Testis (tissue), 3 donors: Measurements from ENCODE around the gene HS6ST3. TPM values are rescaled to one million over a fixed set of nuclear protein-coding genes. Genes with fewer than 3 reads are reported as not detected.

Experiments
- DNase-seq: peaks from one replicate; pipeline ENCODE4 v3.0.0-alpha.2; 2019
- H3K27ac ChIP-seq, 2 donors: fragments of 200-600 bp; sonication (generic); one replicate each; pipeline ENCODE4 v1.5.1; 2019
- H3K27me3 ChIP-seq: fragments of 200-600 bp; sonication (generic); one replicate; pipeline ENCODE4 v1.5.1; 2019
- H3K36me3 ChIP-seq: fragments of 200-600 bp; sonication (generic); one replicate; pipeline ENCODE4 v1.5.1; 2017; ENCODE audit warnings: low read depth; ENCODE audit errors: missing control alignments
- H3K4me1 ChIP-seq: fragments of 200-600 bp; sonication (generic); one replicate; pipeline ENCODE4 v1.5.1; 2019
- H3K4me3 ChIP-seq, 2 donors: fragments of 200-600 bp; sonication (generic); one replicate each; pipeline ENCODE4 v1.5.1; 2017 to 2019
- H3K9me3 ChIP-seq: fragments of 200-600 bp; sonication (generic); one replicate; pipeline ENCODE4 v1.5.1; 2017
- POLR2A ChIP-seq: fragments of 450-650 bp; IDR thresholded peaks from one replicate; pipeline ENCODE4 v1.6.1; 2017; ENCODE audit warnings: antibody characterized with exemption, mild to moderate bottlenecking, moderate library complexity
- WGBS, 2 donors: methylation state at CpG; one replicate each; pipeline ENCODE4 v1.1.5; 2018; 5-methylcytosine and 5-hydroxymethylcytosine counted together
- intact Hi-C: fragments of 100-400 bp; cut with DNase I; formaldehyde crosslinking; loops from one replicate; pipeline ENCODE4 v1.15.1; 2023; ENCODE audit warnings: low total_unique reads
- polyA plus RNA-seq: library from polyadenylated mRNA; stranded (reverse); fragments of 350-450 nt; fragmentation: Illumina TruSeq; extraction: RNeasy Lipid Tissue Mini Kit (QIAGEN cat#74804); gene quantifications from one replicate; pipeline ENCODE4 v1.2.3, GENCODE V29; 2014; ENCODE audit warnings: low read depth, low replicate concordance; ENCODE audit not compliant: insufficient read depth
- total RNA-seq, 2 donors: library from RNA; depleted of rRNA; stranded (reverse); fragments of >200 nt; gene quantifications; one replicate each; pipeline ENCODE4 v1.2.3, GENCODE V29; 2016
- TF ChIP-seq, protein P1 (sequence below), 3 experiments: fragments of 450-650 bp in 2 of 3; fragments of 200-600 bp in 1 of 3; sonication (generic) in 1 of 3; IDR thresholded peaks; one replicate each; pipeline ENCODE4 v1.5.1; 2016 to 2019; ENCODE audit warnings: antibody characterized with exemption in 3 of 3, mild to moderate bottlenecking in 2 of 3, moderate library complexity in 1 of 3

The HS6ST3 gene
- total and polyA plus RNA-seq, 3 donors from 2014 or later = 0.87 to 1.3 (median 1.3) TPM

DNA sequence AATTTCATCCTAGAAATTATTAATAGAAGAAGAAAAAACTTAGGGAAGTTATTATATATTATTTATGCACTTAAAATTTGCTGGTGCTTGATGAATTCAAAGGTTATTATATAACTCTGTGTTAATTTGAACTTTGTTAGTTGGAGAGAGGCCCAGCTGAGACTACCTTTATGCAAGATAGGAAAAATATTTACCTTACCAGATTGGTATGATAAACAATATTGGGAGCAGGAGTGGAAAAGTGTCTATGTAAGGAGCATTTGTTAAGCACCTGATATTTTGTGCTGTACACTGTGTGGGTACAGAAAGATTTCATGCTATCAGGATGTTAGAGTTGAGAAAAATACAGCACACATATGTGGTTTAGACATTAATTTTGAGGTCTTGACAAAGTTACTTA, 547.1 kb downstream of the HS6ST3 start:
- TF ChIP-seq, protein P1, sequence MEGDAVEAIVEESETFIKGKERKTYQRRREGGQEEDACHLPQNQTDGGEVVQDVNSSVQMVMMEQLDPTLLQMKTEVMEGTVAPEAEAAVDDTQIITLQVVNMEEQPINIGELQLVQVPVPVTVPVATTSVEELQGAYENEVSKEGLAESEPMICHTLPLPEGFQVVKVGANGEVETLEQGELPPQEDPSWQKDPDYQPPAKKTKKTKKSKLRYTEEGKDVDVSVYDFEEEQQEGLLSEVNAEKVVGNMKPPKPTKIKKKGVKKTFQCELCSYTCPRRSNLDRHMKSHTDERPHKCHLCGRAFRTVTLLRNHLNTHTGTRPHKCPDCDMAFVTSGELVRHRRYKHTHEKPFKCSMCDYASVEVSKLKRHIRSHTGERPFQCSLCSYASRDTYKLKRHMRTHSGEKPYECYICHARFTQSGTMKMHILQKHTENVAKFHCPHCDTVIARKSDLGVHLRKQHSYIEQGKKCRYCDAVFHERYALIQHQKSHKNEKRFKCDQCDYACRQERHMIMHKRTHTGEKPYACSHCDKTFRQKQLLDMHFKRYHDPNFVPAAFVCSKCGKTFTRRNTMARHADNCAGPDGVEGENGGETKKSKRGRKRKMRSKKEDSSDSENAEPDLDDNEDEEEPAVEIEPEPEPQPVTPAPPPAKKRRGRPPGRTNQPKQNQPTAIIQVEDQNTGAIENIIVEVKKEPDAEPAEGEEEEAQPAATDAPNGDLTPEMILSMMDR (IDR thresholded peaks at IDR 0.05) = no peak
- no peak for TF ChIP-seq POLR2A
- DNase-seq = no peak
- Histone ChIP-seq H3K4me1 (no peaks in the 10 kb centered on the region), H3K36me3 (no peaks in the 10 kb centered on the region), H3K4me3 (no peak overlapping the region), H3K27me3 (no peaks in the 10 kb centered on the region), H3K9me3 (no peaks in the 10 kb centered on the region), H3K27ac (no peak overlapping the region)
- intact Hi-C loops = no loop called here

DNA sequence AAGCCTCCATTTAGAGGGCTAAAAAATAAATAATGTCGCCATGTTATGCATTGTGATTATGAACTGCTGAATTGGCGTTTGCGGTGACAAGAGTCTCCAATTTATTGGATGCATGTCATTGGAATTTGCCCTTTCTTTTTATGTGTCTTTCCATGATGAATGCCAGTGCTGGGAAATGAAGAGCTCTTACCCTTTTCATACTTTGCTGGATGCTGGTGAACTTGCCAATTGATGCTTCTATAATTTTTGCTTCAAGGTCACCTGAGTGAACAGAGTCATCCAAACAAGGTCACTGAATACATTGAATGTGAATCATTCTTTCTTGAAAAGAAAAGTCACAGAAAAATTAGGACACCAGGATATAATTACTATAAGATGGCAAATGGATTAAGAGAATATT, 556.2 kb downstream of the HS6ST3 start:
- intact Hi-C loops = no loop called here

DNA sequence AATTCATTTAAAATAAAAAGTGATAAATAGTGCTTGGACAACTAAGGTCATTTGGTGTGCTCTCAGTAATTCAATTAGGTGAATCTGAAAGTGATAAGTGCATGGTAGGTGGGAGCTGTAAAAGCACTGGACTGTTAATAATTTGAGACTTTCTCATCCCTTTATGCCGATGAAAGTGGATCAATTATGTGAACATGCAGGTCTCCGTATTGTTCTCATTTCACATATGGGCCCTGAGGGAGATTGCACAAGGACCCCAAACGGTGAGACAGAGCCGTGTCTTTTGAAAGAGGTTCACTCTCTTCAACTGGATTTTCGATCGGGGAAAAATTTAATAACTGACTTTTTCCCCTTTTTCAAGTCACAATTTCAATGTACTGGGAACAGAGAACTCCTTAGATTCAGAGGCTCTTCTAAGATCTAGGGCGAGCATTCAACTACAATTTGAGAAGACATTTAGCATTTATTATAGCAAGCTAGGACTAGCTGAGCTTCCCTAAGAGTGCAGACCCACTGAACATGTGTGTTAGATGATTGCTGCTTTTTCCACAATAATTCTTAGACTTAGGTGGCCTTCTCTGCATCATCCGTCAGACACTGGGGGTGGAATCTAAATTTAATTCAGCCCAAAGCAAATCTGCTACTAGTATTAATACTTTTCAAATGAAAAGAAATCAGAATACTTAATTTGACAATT, 556.8 kb downstream of the HS6ST3 start:
- H3K4me3 ChIP-seq = no peak overlapping the region
- no peak for TF ChIP-seq POLR2A
- TF ChIP-seq, protein P1 (IDR thresholded peaks at IDR 0.05) = no peak
- intact Hi-C loops = no loop called here
- no peaks in the 10 kb centered on the region for H3K27me3 ChIP-seq
- H3K4me1 ChIP-seq = no peaks in the 10 kb centered on the region
- no peaks in the 10 kb centered on the region for H3K9me3 ChIP-seq
- no peak overlapping the region for H3K27ac ChIP-seq
- no peaks in the 10 kb centered on the region for H3K36me3 ChIP-seq
- WGBS, 2 donors = 83% methylated on average over 8 of the region's 8 CpGs
- no peak for DNase-seq

More for the DNA sequence above, 556.2 kb downstream of the HS6ST3 start:
- Histone ChIP-seq H3K27ac (no peak overlapping the region), H3K27me3 (no peaks in the 10 kb centered on the region), H3K4me1 (no peaks in the 10 kb centered on the region), H3K36me3 (no peaks in the 10 kb centered on the region), H3K4me3 (no peak overlapping the region), H3K9me3 (no peaks in the 10 kb centered on the region)
- DNase-seq = no peak
- TF ChIP-seq, protein P1 (IDR thresholded peaks at IDR 0.05) = no peak
- TF ChIP-seq POLR2A = no peak
- 69 to 83% methylated on average over 3 of the region's 3 CpGs for WGBS, 2 donors

DNA sequence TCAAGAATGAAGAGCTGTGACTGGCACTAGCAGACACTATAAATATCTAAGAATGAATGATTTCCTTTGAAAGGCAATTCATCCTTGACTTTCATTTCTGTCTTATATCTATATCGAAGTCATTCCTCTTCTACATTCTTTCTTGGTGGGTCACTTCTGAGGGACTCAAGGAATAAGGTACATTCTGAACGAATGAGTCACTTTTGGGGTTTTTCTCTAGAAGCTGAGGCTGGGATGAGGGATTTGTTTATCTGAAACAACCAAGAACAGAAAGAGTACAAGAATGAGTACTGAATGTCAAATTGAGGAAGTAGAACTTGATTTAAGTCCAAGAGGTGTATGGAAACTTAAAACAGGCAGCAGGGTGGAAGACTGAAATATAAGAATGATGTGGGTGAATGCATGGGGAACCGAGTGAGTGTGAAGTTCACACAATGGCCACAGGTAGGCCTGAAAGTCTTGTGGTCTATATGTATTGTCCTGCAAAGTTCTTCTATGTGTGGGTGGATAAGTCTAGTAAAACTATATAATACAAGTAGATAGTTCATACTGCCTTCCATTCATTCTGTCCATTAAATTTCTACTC, 560.5 kb downstream of the HS6ST3 start:
- Histone ChIP-seq H3K4me1 (no peaks in the 10 kb centered on the region), H3K27me3 (no peaks in the 10 kb centered on the region), H3K4me3 (no peak overlapping the region), H3K36me3 (no peaks in the 10 kb centered on the region), H3K27ac (no peak overlapping the region), H3K9me3 (no peaks in the 10 kb centered on the region)
- 83 to 88% methylated on average over 3 of the region's 3 CpGs for WGBS, 2 donors
- DNase-seq = no peak
- TF ChIP-seq, protein P1 (IDR thresholded peaks at IDR 0.05) = no peak
- TF ChIP-seq POLR2A = no peak
- intact Hi-C loops = no loop called here

DNA sequence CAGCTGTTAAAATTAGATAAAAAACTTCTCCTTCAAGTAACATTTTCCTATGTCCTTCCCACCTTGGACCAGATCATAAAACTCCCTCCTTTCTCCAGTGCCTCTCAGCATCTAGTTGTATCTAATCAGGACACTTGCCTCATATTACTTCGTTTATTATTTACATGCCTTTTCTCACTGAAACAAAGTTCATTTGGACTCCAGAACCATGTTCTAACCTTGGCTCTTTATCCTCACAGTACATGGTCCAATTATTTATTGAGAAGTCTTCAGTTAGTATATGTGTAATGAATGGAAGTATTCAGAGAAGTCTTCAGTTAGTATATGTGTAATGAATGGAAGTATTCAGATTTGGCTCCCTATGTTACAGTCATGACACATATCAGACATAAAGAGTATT, 561.7 kb downstream of the HS6ST3 start:
- intact Hi-C loops = no loop called here

More for the DNA sequence above, 561.7 kb downstream of the HS6ST3 start:
- Histone ChIP-seq H3K27me3 (no peaks in the 10 kb centered on the region), H3K27ac (no peak overlapping the region), H3K4me1 (no peaks in the 10 kb centered on the region), H3K9me3 (no peaks in the 10 kb centered on the region), H3K4me3 (no peak overlapping the region), H3K36me3 (no peaks in the 10 kb centered on the region)
- DNase-seq = no peak
- 34 to 38% methylated on average over 1 of the region's 1 CpG for WGBS, 2 donors
- TF ChIP-seq, protein P1 (IDR thresholded peaks at IDR 0.05) = no peak
- no peak for TF ChIP-seq POLR2A
